Heart left ventricle (tissue), 13 donors: ENCODE data around the gene NUDCD3.

Experiments
- POLR2A ChIP-seq, 2 donors: fragments of 450-650 bp; IDR thresholded peaks; one replicate each; pipeline ENCODE4 v1.6.1; 2017; ENCODE audit warnings: antibody characterized with exemption in 2 of 2, mild to moderate bottlenecking in 2 of 2, moderate library complexity in 2 of 2
- TF ChIP-seq, protein P1 (sequence below), 12 donors: fragments of 200-600 bp; sonication (generic) in 4 of 12; IDR thresholded peaks; one replicate each; pipeline versions ENCODE4 v1.5.0 to v1.8.0; 2018 to 2022; ENCODE audit warnings: antibody characterized with exemption in 12 of 12, mild to moderate bottlenecking in 5 of 12
- donor health status: ischemic (EF 13 %, LVEDD 7.1; RV severe dilation, severe dysfunction).
- donor health status: DM: no; HTN: yes; CAD: no.
- donor health status: DM: no; HTN: no; CAD: no.
- donor health status: ischemic (EF 25% LVEDD 6.9; RV normal size, moderate dysfunction).
- donor health status: ischemic (EF 25% LVEDD 5.7; RV mildly dilated, moderate dysfunction).
- donor health status: ischemic (EF 35%, LVEDD 5.7; RV mildly dilated, moderate dysfunction).
- donor health status: nonischemic (EF 11% LVEDD 7.7; RV severe dilation, severe dysfunction).
- donor health status: DM: yes; HTN: yes; CAD: no.
- donor health status: PGD.
- donor health status: ischemic (EF 29% LVEDD 5.4; RV normal size, mild dysfunction).
- donor health status: nonischemic (EF 23%, LVEDD 6.1; RV moderate dilation, normal function).

GRCh38 chr7:44524811-44525388, 34.4 kb upstream of the NUDCD3 start:
- TF ChIP-seq, protein P1, sequence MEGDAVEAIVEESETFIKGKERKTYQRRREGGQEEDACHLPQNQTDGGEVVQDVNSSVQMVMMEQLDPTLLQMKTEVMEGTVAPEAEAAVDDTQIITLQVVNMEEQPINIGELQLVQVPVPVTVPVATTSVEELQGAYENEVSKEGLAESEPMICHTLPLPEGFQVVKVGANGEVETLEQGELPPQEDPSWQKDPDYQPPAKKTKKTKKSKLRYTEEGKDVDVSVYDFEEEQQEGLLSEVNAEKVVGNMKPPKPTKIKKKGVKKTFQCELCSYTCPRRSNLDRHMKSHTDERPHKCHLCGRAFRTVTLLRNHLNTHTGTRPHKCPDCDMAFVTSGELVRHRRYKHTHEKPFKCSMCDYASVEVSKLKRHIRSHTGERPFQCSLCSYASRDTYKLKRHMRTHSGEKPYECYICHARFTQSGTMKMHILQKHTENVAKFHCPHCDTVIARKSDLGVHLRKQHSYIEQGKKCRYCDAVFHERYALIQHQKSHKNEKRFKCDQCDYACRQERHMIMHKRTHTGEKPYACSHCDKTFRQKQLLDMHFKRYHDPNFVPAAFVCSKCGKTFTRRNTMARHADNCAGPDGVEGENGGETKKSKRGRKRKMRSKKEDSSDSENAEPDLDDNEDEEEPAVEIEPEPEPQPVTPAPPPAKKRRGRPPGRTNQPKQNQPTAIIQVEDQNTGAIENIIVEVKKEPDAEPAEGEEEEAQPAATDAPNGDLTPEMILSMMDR (IDR thresholded peaks at IDR 0.05): no peak
- no peak for TF ChIP-seq POLR2A (IDR thresholded peaks at IDR 0.05)
